Measurements from ENCODE around the gene GSDMA. TPM values are rescaled to one million over a fixed set of nuclear protein-coding genes. Genes with fewer than 3 reads are reported as not detected.

GSDMA gene
- total RNA-seq, 2 experiments from 2014 or later, result 0.98 to 1.1 TPM

- no peak for DNase-seq
- CTCF ChIA-PET, result interaction anchor here (0.9 to 5.5 kb wide), 7 partner anchors 9 to 152 kb away, joined by 3 to 77 read pairs (median 6); no protein-coding TSS in a partner anchor
- Mint-ChIP-seq H3K4me1 (no peaks in the 10 kb centered on the region), H3K9me3 (ENCODE audit: low read depth) (no peaks in the 10 kb centered on the region), H3K4me3 (no peak overlapping the region), H3K27ac (no peak overlapping the region), H3K36me3 (ENCODE audit: low read depth) (peaks cover 5% of the 10 kb centered on the region), H3K27me3 (peaks cover 3% of the 10 kb centered on the region)
- intact Hi-C loops (cut with DNase I, micrococcal nuclease), result loop anchor here in 1 of 2 experiments (10.0 kb wide), 1 partner anchor 269 kb away; the partner anchor contains the start of gene CDC6
- POLR2A ChIA-PET, result no interaction called here
- no peak for ATAC-seq
These were observed 53.5 kb downstream of the GSDMA start for GRCh38 chr17:40015998-40016985.

GRCh38 chr17:40017422-40018080, 54.7 kb downstream of the GSDMA start:
- DNase-seq (no peak), ATAC-seq (no peak)
- Mint-ChIP-seq H3K4me3 (no peak overlapping the region), H3K36me3 (ENCODE audit: low read depth) (peaks cover 15% of the 10 kb centered on the region), H3K9me3 (ENCODE audit: low read depth) (no peaks in the 10 kb centered on the region), H3K27me3 (no peaks in the 10 kb centered on the region), H3K4me1 (no peaks in the 10 kb centered on the region), H3K27ac (no peak overlapping the region)
- POLR2A ChIA-PET, result interaction anchor here (1.0 kb wide), 1 partner anchor 78 kb away, joined by 3 read pairs; no protein-coding TSS in a partner anchor
- intact Hi-C loops (cut with DNase I, micrococcal nuclease), result loop anchor here in 1 of 2 experiments (10.0 kb wide), 1 partner anchor 267 kb away; the partner anchor contains the start of gene CDC6
- CTCF ChIA-PET, result interaction anchor here (0.6 to 1.1 kb wide), 2 partner anchors 10 to 602 kb away, joined by 3 read pairs; no protein-coding TSS in a partner anchor

- no peak overlapping the region for H3K4me3 Mint-ChIP-seq
- peaks cover 18% of the 10 kb centered on the region for H3K36me3 Mint-ChIP-seq (ENCODE audit: low read depth)
- ATAC-seq, result no peak
- ChIA-PET CTCF (interaction anchor here (0.6 to 1.4 kb wide), 3 partner anchors 9 to 41 kb away, joined by 3 to 4 read pairs (median 3); no protein-coding TSS in a partner anchor), POLR2A (interaction anchor here (1.0 kb wide), 1 partner anchor 78 kb away, joined by 3 read pairs; no protein-coding TSS in a partner anchor)
- H3K27ac Mint-ChIP-seq, result no peak overlapping the region
- H3K4me1 Mint-ChIP-seq, result no peaks in the 10 kb centered on the region
- DNase-seq, result no peak
- no peaks in the 10 kb centered on the region for H3K9me3 Mint-ChIP-seq (ENCODE audit: low read depth)
- H3K27me3 Mint-ChIP-seq, result no peaks in the 10 kb centered on the region
- intact Hi-C loops (cut with DNase I, micrococcal nuclease), result loop anchor here in 1 of 2 experiments (10.0 kb wide), 1 partner anchor 266 kb away; the partner anchor contains the start of gene CDC6
These were observed 55.7 kb downstream of the GSDMA start for GRCh38 chr17:40018211-40019121.

GRCh38 chr17:40019140-40019991, 56.6 kb downstream of the GSDMA start:
- Mint-ChIP-seq H3K36me3 (ENCODE audit: low read depth) (peaks cover 24% of the 10 kb centered on the region), H3K4me3 (no peak overlapping the region), H3K27me3 (no peaks in the 10 kb centered on the region), H3K27ac (no peak overlapping the region), H3K4me1 (no peaks in the 10 kb centered on the region), H3K9me3 (ENCODE audit: low read depth) (no peaks in the 10 kb centered on the region)
- ChIA-PET POLR2A (no interaction called here), CTCF (interaction anchor here (1.1 to 1.4 kb wide), 2 partner anchors 8 to 16 kb away, joined by 3 to 4 read pairs; no protein-coding TSS in a partner anchor)
- ATAC-seq (no peak), DNase-seq (no peak)
- intact Hi-C loops (cut with DNase I, micrococcal nuclease), result loop anchor here in 1 of 2 experiments (10.0 kb wide), 1 partner anchor 265 kb away; the partner anchor contains the start of gene CDC6

GRCh38 chr17:40020146-40020545, 57.3 kb downstream of the GSDMA start:
- peaks cover 24% of the 10 kb centered on the region for H3K36me3 Mint-ChIP-seq (ENCODE audit: low read depth)

GRCh38 chr17:40021451-40021971, 58.7 kb downstream of the GSDMA start:
- no peak for ATAC-seq
- ChIA-PET CTCF (interaction anchor here (0.6 to 1.4 kb wide), 6 partner anchors 8 to 277 kb away, joined by 3 to 4 read pairs (median 4); no protein-coding TSS in a partner anchor), POLR2A (no interaction called here)
- no peak overlapping the region for H3K4me3 Mint-ChIP-seq
- DNase-seq, result no peak
- peaks cover 15% of the 10 kb centered on the region for H3K4me1 Mint-ChIP-seq
- H3K27ac Mint-ChIP-seq, result no peak overlapping the region
- H3K27me3 Mint-ChIP-seq, result no peaks in the 10 kb centered on the region
- H3K9me3 Mint-ChIP-seq (ENCODE audit: low read depth), result no peaks in the 10 kb centered on the region
- H3K36me3 Mint-ChIP-seq (ENCODE audit: low read depth), result peaks cover 37% of the 10 kb centered on the region
- intact Hi-C loops (cut with DNase I, micrococcal nuclease), result no loop called here

More at GRCh38 chr17:40020146-40020545, 57.3 kb downstream of the GSDMA start:
- no peak for ATAC-seq
- no peak overlapping the region for H3K27ac Mint-ChIP-seq
- DNase-seq, result no peak
- no peaks in the 10 kb centered on the region for H3K9me3 Mint-ChIP-seq (ENCODE audit: low read depth)
- H3K4me1 Mint-ChIP-seq, result peaks cover 1% of the 10 kb centered on the region
- H3K27me3 Mint-ChIP-seq, result no peaks in the 10 kb centered on the region
- H3K4me3 Mint-ChIP-seq, result no peak overlapping the region
- intact Hi-C loops (cut with DNase I, micrococcal nuclease), result no loop called here
- ChIA-PET CTCF (no interaction called here), POLR2A (no interaction called here)

- Mint-ChIP-seq H3K9me3 (ENCODE audit: low read depth) (no peaks in the 10 kb centered on the region), H3K4me1 (peaks cover 22% of the 10 kb centered on the region), H3K36me3 (ENCODE audit: low read depth) (peaks cover 43% of the 10 kb centered on the region), H3K4me3 (no peak overlapping the region), H3K27me3 (no peaks in the 10 kb centered on the region), H3K27ac (no peak overlapping the region)
- DNase-seq, result no peak
- POLR2A ChIA-PET, result no interaction called here
- intact Hi-C loops (cut with DNase I, micrococcal nuclease), result no loop called here
- CTCF ChIA-PET, result interaction anchor here (0.7 to 1.4 kb wide), 4 partner anchors 8 to 53 kb away, joined by 3 to 4 read pairs (median 4); no protein-coding TSS in a partner anchor
- no peak for ATAC-seq
These were observed 59.7 kb downstream of the GSDMA start for GRCh38 chr17:40022497-40022896.

- DNase-seq (no peak), ATAC-seq (no peak)
- Mint-ChIP-seq H3K27me3 (no peaks in the 10 kb centered on the region), H3K4me1 (peaks cover 22% of the 10 kb centered on the region), H3K27ac (no peak overlapping the region), H3K4me3 (no peak overlapping the region), H3K36me3 (ENCODE audit: low read depth) (peaks cover 45% of the 10 kb centered on the region), H3K9me3 (ENCODE audit: low read depth) (no peaks in the 10 kb centered on the region)
- ChIA-PET CTCF (interaction anchor here (0.7 kb wide), 1 partner anchor 10 kb away, joined by 3 read pairs; no protein-coding TSS in a partner anchor), POLR2A (no interaction called here)
- intact Hi-C loops (cut with DNase I, micrococcal nuclease), result no loop called here
These were observed 60.2 kb downstream of the GSDMA start for GRCh38 chr17:40022961-40023541.

GRCh38 chr17:40023590-40024292, 60.9 kb downstream of the GSDMA start:
- peaks cover 49% of the 10 kb centered on the region for H3K36me3 Mint-ChIP-seq (ENCODE audit: low read depth)
- CTCF ChIA-PET, result interaction anchor here (0.5 to 0.7 kb wide), 4 partner anchors 24 to 1908 kb away, joined by 3 to 4 read pairs (median 3); no protein-coding TSS in a partner anchor
- intact Hi-C loops (cut with DNase I, micrococcal nuclease), result no loop called here
- DNase-seq, result no peak
- peaks cover 22% of the 10 kb centered on the region for H3K4me1 Mint-ChIP-seq
- no peak overlapping the region for H3K27ac Mint-ChIP-seq
- POLR2A ChIA-PET, result no interaction called here
- no peak overlapping the region for H3K4me3 Mint-ChIP-seq
- H3K9me3 Mint-ChIP-seq (ENCODE audit: low read depth), result no peaks in the 10 kb centered on the region
- H3K27me3 Mint-ChIP-seq, result no peaks in the 10 kb centered on the region
- ATAC-seq, result no peak

Data from activated CD4-positive, alpha-beta T cell treated with anti-CD3 and anti-CD28 coated beads for 36 hours (primary cell).